Stimulated activated CD4-positive, alpha-beta T cell treated with anti-CD3 and anti-CD28 coated beads, TNF-alpha, amount 100 ng/mL, for 24 hours (primary cell): ENCODE data around the gene GUCD1.

Source experiments
- DNase-seq, 3 experiments: peaks; one replicate each; pipeline ENCODE4 v3.0.0-alpha.2; 2020; ENCODE audit warnings: low read depth in 3 of 3

GUCD1 gene

GRCh38 chr22:24503843-24504338 is 51.0 kb downstream of the GUCD1 start:
- DNase-seq = no peak

GRCh38 chr22:24503137-24503842 is 51.6 kb downstream of the GUCD1 start:
- DNase-seq = peak; percentile 28 to 64 (median 47)

DNA sequence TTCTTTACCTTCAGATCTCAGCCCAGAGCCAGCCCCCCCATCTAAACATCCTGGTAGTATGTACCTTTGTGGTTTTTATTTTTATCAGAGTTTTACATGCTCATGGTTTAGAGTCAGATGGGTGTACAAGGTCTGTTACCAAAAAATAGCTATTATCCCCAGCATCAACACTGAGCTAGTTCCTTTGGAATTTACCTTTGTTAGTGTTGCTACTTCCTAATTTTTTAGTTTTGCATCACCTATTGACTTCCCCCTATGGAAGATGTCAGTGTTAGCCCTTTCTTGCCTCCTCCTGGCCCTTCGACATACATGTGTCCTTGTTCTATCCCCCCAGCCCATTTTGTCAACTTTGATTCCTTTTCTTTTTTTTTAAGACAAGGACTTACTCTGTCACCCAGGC is 52.4 kb downstream of the GUCD1 start:
- DNase-seq = no peak

DNA sequence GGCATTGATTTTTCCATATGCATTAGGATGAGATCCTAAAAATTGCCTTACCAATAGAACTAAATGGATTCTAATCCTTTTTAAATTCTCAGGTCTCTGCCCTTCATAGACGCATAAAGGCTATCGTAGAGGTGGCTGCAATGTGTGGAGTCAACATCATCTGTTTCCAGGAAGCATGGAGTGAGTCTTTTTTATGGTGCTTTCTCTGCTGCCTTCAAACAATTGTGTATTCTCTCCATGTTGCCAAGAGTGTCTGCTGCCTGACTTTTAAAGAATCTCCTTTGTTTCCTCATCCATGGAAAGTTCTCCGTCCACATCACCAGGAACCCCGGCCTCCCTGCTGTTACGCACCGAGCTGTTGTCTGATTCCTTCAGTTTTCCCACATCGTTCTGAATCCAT is 52.9 kb downstream of the GUCD1 start:
- no peak for DNase-seq

- no peak for DNase-seq
These were observed 53.5 kb downstream of the GUCD1 start for GRCh38 chr22:24501301-24502005.

- DNase-seq = no peak
These were observed 54.6 kb downstream of the GUCD1 start for GRCh38 chr22:24500277-24500820.

GRCh38 chr22:24499706-24500276 is 55.1 kb downstream of the GUCD1 start:
- DNase-seq = no peak

GRCh38 chr22:24498824-24499223 is 56.1 kb downstream of the GUCD1 start:
- DNase-seq = no peak

GRCh38 chr22:24497841-24498258 is 57.1 kb downstream of the GUCD1 start:
- DNase-seq = no peak

DNA sequence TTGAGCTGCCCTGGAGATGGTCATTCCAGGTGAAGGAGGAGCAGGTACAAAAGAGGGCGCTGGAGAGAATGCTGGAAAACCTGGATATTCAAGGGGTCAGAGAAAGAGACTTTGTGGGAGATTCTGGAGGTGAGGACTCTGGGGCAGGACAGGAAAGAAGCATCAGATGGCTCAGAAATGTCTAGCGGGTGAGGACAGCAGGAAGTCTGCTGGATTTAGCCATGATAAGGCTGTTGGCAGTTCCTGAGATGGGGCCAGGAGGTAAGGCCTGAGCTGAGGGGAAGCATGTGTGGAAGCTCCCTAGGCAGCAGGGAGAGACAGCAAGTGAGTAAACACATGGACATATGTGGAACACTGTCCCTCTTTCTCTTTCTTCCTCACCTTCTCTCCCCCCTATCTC is 58.3 kb downstream of the GUCD1 start:
- no peak for DNase-seq

DNA sequence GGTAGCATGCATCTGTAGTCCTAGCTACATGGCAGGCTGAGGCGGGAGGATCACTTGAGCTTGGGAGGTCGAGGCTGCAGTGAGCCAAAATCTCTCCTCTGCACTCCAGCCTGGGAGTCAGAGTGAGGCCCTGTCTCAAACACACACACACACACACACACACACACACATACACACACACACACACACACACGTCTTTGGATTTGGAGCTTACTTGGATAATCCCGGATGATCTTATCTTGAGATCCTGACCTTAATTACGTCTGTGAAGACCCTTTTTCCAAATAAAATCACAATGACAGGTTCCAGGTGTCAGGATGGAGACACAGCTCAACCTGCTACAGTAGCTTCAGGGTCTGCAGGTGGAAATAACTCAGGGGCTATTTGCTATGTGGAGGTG is 58.7 kb downstream of the GUCD1 start:
- no peak for DNase-seq

- DNase-seq = no peak
These were observed 59.6 kb downstream of the GUCD1 start for GRCh38 chr22:24495365-24495675.

GRCh38 chr22:24494528-24495364 is 60.2 kb downstream of the GUCD1 start, which contains the start of gene UPB1:
UPB1 (plus strand) TSS chr22:24495332; CDS start chr22:24495404, 72 bp downstream.
- no peak for DNase-seq

DNA sequence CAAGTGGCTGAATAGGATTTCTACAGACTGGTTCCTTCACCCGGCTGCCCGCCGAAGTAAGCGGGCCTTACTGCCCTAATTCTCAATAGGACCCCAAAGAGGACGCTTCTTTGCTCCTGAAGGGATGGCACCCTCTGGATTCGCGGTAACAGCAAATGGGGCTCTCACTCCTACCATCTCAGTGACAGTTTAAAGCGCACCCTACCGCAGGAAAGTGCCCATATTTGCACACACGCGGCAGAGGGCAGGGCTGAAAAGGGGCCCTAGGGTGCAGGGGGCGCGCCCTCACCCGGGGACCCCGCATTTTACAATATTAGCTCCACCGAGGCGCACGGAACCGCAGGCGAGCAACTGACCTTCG is 60.8 kb downstream of the GUCD1 start:
- DNase-seq = no peak

- DNase-seq = no peak
These were observed 62.5 kb downstream of the GUCD1 start for GRCh38 chr22:24492391-24492790.
